Loucy (cell line): Measurements from ENCODE around the gene TUBB3.

ENCODE experiments used
- H2AFZ ChIP-seq: fragments of 200-600 bp; sonication (generic); 2 replicates; pipeline ENCODE4 v1.6.0; 2016; ENCODE audit warnings: antibody characterized with exemption, mild to moderate bottlenecking, low read length, moderate library complexity
- H3F3A ChIP-seq: fragments of 200-600 bp; 2 replicates; pipeline ENCODE4 v1.6.0; 2016; ENCODE audit warnings: antibody characterized with exemption, low read depth, mild to moderate bottlenecking
- H3K27me3 ChIP-seq: fragments of 200-600 bp; sonication (generic); 2 replicates; pipeline ENCODE4 v1.6.1; 2014; ENCODE audit warnings: low read length, mild to moderate bottlenecking; ENCODE audit not compliant: insufficient read depth, poor library complexity, severe bottlenecking
- H3K36me3 ChIP-seq: fragments of 200-600 bp; sonication (generic); 2 replicates; pipeline ENCODE4 v1.6.1; 2016; ENCODE audit warnings: low read length; ENCODE audit not compliant: insufficient read depth
- H3K4me1 ChIP-seq: fragments of 200-600 bp; sonication (generic); 2 replicates; pipeline ENCODE4 v1.5.1; 2014; ENCODE audit warnings: low read length, mild to moderate bottlenecking; ENCODE audit not compliant: insufficient read depth, poor library complexity, severe bottlenecking
- H3K4me2 ChIP-seq: fragments of 200-600 bp; sonication (generic); 2 replicates; pipeline ENCODE4 v1.6.0; 2014; ENCODE audit warnings: antibody characterized with exemption, low read length, low read depth, mild to moderate bottlenecking; ENCODE audit not compliant: poor library complexity, severe bottlenecking
- H3K4me3 ChIP-seq: fragments of 200-600 bp; sonication (generic); 2 replicates; pipeline ENCODE4 v1.5.1; 2014; ENCODE audit warnings: low read length, mild to moderate bottlenecking, mixed read lengths; ENCODE audit not compliant: poor library complexity, severe bottlenecking
- H3K79me2 ChIP-seq: fragments of 200-600 bp; sonication (generic); 2 replicates; pipeline ENCODE4 v1.6.1; 2014; ENCODE audit warnings: low read length; ENCODE audit not compliant: insufficient read depth
- H3K9ac ChIP-seq: fragments of 200-600 bp; sonication (generic); 2 replicates; pipeline ENCODE4 v1.6.0; 2014; ENCODE audit warnings: mild to moderate bottlenecking, low read depth, low read length, moderate library complexity; ENCODE audit not compliant: poor library complexity, severe bottlenecking
- H3K9me2 ChIP-seq: fragments of 200-600 bp; sonication (generic); replicated peaks from 2 replicates; pipeline ENCODE4 v1.6.1; 2016; ENCODE audit warnings: low read depth, low read length, mixed read lengths
- H3K9me3 ChIP-seq: fragments of 200-600 bp; sonication (generic); 2 replicates; pipeline ENCODE4 v1.6.1; 2014; ENCODE audit warnings: mild to moderate bottlenecking, antibody characterized with exemption, low read length, low read depth; ENCODE audit not compliant: insufficient read depth
- H4K20me1 ChIP-seq: fragments of 200-600 bp; sonication (generic); 2 replicates; pipeline ENCODE4 v1.6.0; 2014; ENCODE audit warnings: antibody characterized with exemption, low read length, mild to moderate bottlenecking; ENCODE audit not compliant: insufficient read depth, poor library complexity, severe bottlenecking
- EZH2phosphoT487 ChIP-seq: fragments of 200-600 bp; IDR thresholded peaks from 2 replicates; pipeline ENCODE4 v1.6.1; 2018; ENCODE audit warnings: antibody characterized with exemption, mild to moderate bottlenecking, moderate library complexity, borderline replicate concordance
- TF ChIP-seq, protein P1 (sequence below): fragments of 200-600 bp; sonication (generic); conservative IDR thresholded peaks from 2 replicates; pipeline ENCODE4 v1.5.1; 2014; ENCODE audit warnings: mild to moderate bottlenecking, antibody characterized with exemption, low read length

Gene TUBB3

DNA sequence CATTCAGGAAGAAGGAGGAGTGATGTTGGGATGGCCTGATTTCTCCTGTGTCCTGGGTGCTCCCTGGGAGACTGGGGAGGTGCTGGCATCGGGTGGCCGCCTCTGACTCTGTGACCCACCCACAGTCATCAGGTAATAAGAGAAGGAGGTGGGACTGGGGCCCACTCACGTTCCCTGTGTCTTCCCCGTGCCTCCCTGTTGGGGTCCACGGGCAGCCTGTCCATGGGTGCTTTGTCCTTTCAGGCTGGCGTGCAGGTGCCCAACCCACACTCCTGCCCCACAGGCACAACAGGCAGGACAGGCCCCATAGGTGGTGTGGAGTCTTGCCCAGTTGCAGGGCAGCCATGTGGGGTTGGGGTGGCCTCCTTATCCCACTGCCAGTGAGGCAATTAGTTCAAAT, 29.4 kb downstream of the TUBB3 start:
- Histone ChIP-seq H3K4me3 (no peak overlapping the region), H4K20me1 (peaks cover 3% of the 10 kb centered on the region), H3K27me3 (no peaks in the 10 kb centered on the region)

DNA sequence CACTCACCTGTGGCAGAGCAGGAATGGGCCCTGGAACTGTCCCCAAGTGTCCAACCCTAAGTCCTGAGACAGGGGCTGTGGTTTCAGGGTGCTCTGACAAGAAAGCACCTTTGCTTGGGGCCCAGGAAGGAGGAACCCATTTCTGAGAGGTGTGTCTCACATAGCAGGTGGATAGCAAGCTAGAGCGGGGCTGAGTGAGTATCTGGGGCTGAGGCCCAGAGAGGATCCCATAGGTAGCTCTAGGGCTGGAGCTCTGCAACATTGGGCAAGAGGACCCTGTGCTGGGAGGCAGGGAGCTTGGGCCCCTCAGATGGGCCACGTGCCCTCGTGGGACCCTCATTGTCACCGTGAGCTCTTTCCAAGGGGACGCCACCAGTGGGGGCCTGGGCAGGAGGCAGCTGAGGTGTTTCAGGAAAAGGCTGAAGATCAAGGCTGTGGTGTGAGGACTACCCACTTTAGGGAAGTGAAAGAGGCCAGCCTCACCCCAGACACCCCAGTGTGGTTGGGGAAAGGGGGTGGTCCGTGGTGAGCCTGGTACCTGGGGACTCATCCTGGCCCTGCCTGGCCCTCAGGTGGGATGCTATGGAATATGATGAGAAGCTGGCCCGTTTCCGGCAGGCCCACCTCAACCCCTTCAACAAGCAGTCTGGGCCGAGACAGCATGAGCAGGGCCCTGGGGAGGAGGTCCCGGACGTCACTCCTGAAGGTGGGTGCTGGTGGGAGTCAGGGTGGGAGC, 30.7 kb downstream of the TUBB3 start:
- Histone ChIP-seq H4K20me1 (peaks cover 3% of the 10 kb centered on the region), H3K4me2 (no peak overlapping the region), H3K4me3 (no peak overlapping the region), H3K36me3 (no peaks in the 10 kb centered on the region), H2AFZ (no peak overlapping the region), H3K27me3 (no peaks in the 10 kb centered on the region), H3K79me2 (no peaks in the 10 kb centered on the region), H3K9ac (no peak overlapping the region), H3K9me3 (no peaks in the 10 kb centered on the region), H3F3A (no peaks in the 10 kb centered on the region), H3K9me2 (no peaks in the 10 kb centered on the region), H3K4me1 (no peaks in the 10 kb centered on the region)
- TF ChIP-seq, protein P1, sequence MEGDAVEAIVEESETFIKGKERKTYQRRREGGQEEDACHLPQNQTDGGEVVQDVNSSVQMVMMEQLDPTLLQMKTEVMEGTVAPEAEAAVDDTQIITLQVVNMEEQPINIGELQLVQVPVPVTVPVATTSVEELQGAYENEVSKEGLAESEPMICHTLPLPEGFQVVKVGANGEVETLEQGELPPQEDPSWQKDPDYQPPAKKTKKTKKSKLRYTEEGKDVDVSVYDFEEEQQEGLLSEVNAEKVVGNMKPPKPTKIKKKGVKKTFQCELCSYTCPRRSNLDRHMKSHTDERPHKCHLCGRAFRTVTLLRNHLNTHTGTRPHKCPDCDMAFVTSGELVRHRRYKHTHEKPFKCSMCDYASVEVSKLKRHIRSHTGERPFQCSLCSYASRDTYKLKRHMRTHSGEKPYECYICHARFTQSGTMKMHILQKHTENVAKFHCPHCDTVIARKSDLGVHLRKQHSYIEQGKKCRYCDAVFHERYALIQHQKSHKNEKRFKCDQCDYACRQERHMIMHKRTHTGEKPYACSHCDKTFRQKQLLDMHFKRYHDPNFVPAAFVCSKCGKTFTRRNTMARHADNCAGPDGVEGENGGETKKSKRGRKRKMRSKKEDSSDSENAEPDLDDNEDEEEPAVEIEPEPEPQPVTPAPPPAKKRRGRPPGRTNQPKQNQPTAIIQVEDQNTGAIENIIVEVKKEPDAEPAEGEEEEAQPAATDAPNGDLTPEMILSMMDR, result no peak
- no peak for TF ChIP-seq EZH2phosphoT487

More for the DNA sequence above, 29.4 kb downstream of the TUBB3 start:
- TF ChIP-seq, protein P1, result no peak
- no peak for TF ChIP-seq EZH2phosphoT487
- no peak overlapping the region for H2AFZ ChIP-seq
- H3K9me2 ChIP-seq, result no peaks in the 10 kb centered on the region
- no peak overlapping the region for H3K9ac ChIP-seq
- no peaks in the 10 kb centered on the region for H3K4me1 ChIP-seq
- no peaks in the 10 kb centered on the region for H3K79me2 ChIP-seq
- no peaks in the 10 kb centered on the region for H3K36me3 ChIP-seq
- no peaks in the 10 kb centered on the region for H3F3A ChIP-seq
- H3K9me3 ChIP-seq, result no peaks in the 10 kb centered on the region
- H3K4me2 ChIP-seq, result no peak overlapping the region

DNA sequence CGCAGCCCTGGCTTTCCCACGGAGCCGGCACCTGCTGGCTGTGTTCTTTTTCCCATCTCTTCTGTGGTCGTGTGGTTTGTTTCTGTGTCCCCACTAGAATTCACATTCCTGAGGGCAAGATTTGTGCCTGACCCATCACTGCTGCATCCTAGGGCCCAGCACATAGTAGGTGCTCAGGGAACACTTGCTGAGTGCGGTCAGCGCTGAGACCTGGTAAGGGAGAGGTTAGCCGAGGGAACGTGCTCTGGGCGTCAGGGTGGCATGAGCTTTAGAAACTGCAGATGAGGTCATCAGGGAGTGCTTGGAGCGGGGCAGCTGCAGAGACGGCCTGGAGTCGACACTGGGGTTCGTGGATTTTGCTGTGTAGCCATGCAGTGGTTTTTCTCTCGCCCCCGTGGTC, 31.3 kb downstream of the TUBB3 start:
- Histone ChIP-seq H3K9ac (no peak overlapping the region), H3K79me2 (no peaks in the 10 kb centered on the region), H4K20me1 (peaks cover 2% of the 10 kb centered on the region), H3F3A (no peaks in the 10 kb centered on the region), H3K9me2 (no peaks in the 10 kb centered on the region), H3K36me3 (no peaks in the 10 kb centered on the region), H3K27me3 (no peaks in the 10 kb centered on the region), H3K4me3 (no peak overlapping the region), H2AFZ (no peak overlapping the region), H3K4me2 (no peak overlapping the region), H3K4me1 (no peaks in the 10 kb centered on the region), H3K9me3 (no peaks in the 10 kb centered on the region)
- TF ChIP-seq, protein P1, result no peak
- no peak for TF ChIP-seq EZH2phosphoT487
